H9 (cell line): Measurements from ENCODE around the gene CIB4. TPM values are rescaled to one million over a fixed set of nuclear protein-coding genes. Genes with fewer than 3 reads are reported as not detected.

ENCODE experiments used
- DNase-seq: peaks from one replicate; pipeline ENCODE4 v3.0.0-alpha.2; 2017
- H2AFZ ChIP-seq: one replicate; pipeline ENCODE4 v1.6.1; 2013; ENCODE audit warnings: mild to moderate bottlenecking, low read length, control low read depth, moderate library complexity
- H2AK5ac ChIP-seq: 2 replicates; pipeline ENCODE4 v1.6.1; 2013; ENCODE audit warnings: low read length, control low read depth, mixed read lengths; ENCODE audit not compliant: insufficient read length
- H2BK120ac ChIP-seq: one replicate; pipeline ENCODE4 v1.6.1; 2013; ENCODE audit warnings: low read depth, mild to moderate bottlenecking, low read length, control low read depth, inconsistent platforms; ENCODE audit not compliant: poor library complexity, severe bottlenecking
- H2BK12ac ChIP-seq: 2 replicates; pipeline ENCODE4 v1.6.1; 2013; ENCODE audit warnings: low read length, control low read depth, mixed read lengths, low read depth; ENCODE audit not compliant: insufficient read length
- H2BK15ac ChIP-seq: 2 replicates; pipeline ENCODE4 v1.6.1; 2013; ENCODE audit warnings: low read depth, low read length, control low read depth
- H2BK20ac ChIP-seq: one replicate; pipeline ENCODE4 v1.6.1; 2013; ENCODE audit warnings: low read depth, mild to moderate bottlenecking, low read length, control low read depth, inconsistent platforms; ENCODE audit not compliant: poor library complexity, severe bottlenecking
- H2BK5ac ChIP-seq: 2 replicates; pipeline ENCODE4 v1.6.1; 2013; ENCODE audit warnings: low read length, control low read depth, mixed read lengths; ENCODE audit not compliant: insufficient read length
- H3K14ac ChIP-seq: 2 replicates; pipeline ENCODE4 v1.6.1; 2013; ENCODE audit warnings: low read length, control low read depth; ENCODE audit not compliant: insufficient read depth
- H3K18ac ChIP-seq: 2 replicates; pipeline ENCODE4 v1.6.1; 2013; ENCODE audit warnings: low read depth, mild to moderate bottlenecking, mixed read lengths, low read length, control low read depth; ENCODE audit not compliant: insufficient read length
- H3K23ac ChIP-seq: 2 replicates; pipeline ENCODE4 v1.6.1; 2013; ENCODE audit warnings: low read length, control low read depth, mixed read lengths, low read depth; ENCODE audit not compliant: insufficient read length
- H3K23me2 ChIP-seq: 2 replicates; pipeline ENCODE4 v1.6.1; 2013; ENCODE audit warnings: low read depth, mild to moderate bottlenecking, mixed read lengths, low read length, control low read depth; ENCODE audit not compliant: insufficient read length, poor library complexity, severe bottlenecking
- H3K27ac ChIP-seq: 2 replicates; pipeline ENCODE4 v1.5.1; 2013; ENCODE audit warnings: low read length, control low read depth, mixed read lengths, low read depth; ENCODE audit not compliant: insufficient read length
- H3K27me3 ChIP-seq: 2 replicates; pipeline ENCODE4 v1.6.1; 2013; ENCODE audit warnings: low read length, control low read depth, inconsistent platforms; ENCODE audit not compliant: insufficient read depth
- H3K4ac ChIP-seq: 2 replicates; pipeline ENCODE4 v1.6.1; 2013; ENCODE audit warnings: low read depth, mild to moderate bottlenecking, control low read depth, inconsistent platforms, low read length, moderate library complexity
- H3K4me1 ChIP-seq: 2 replicates; pipeline ENCODE4 v1.6.1; 2013; ENCODE audit warnings: low read length, control low read depth, inconsistent platforms; ENCODE audit not compliant: insufficient read depth
- H3K4me2 ChIP-seq: 2 replicates; pipeline ENCODE4 v1.6.1; 2013; ENCODE audit warnings: low read length, control low read depth, mixed read lengths; ENCODE audit not compliant: insufficient read length, insufficient read depth
- H3K56ac ChIP-seq: 2 replicates; pipeline ENCODE4 v1.6.1; 2013; ENCODE audit warnings: low read depth, mild to moderate bottlenecking, mixed read lengths, low read length, control low read depth; ENCODE audit not compliant: insufficient read length
- H3K79me1 ChIP-seq: 2 replicates; pipeline ENCODE4 v1.6.1; 2013; ENCODE audit warnings: low read depth, mild to moderate bottlenecking, moderate library complexity, low read length, control low read depth, inconsistent platforms; ENCODE audit not compliant: insufficient read depth, poor library complexity, severe bottlenecking
- H3K79me2 ChIP-seq: 2 replicates; pipeline ENCODE4 v1.6.1; 2013; ENCODE audit warnings: low read length, control low read depth, inconsistent platforms; ENCODE audit not compliant: insufficient read depth
- H3K9ac ChIP-seq: 2 replicates; pipeline ENCODE4 v1.6.1; 2013; ENCODE audit warnings: low read length, control low read depth, mixed read lengths; ENCODE audit not compliant: insufficient read length; ENCODE audit errors: extremely low read depth
- H3K9me3 ChIP-seq: one replicate; pipeline ENCODE4 v1.6.1; 2013; ENCODE audit warnings: low read depth, low read length, inconsistent platforms; ENCODE audit not compliant: control insufficient read depth
- H3T11ph ChIP-seq: one replicate; pipeline ENCODE4 v1.6.1; 2013; ENCODE audit warnings: mild to moderate bottlenecking, low read length, control low read depth, inconsistent platforms
- H4K20me1 ChIP-seq: one replicate; pipeline ENCODE4 v1.6.1; 2013; ENCODE audit not compliant: control insufficient read depth, insufficient read length, insufficient read depth
- H4K5ac ChIP-seq: 2 replicates; pipeline ENCODE4 v1.6.1; 2013; ENCODE audit warnings: low read depth, mild to moderate bottlenecking, mixed read lengths, low read length, control low read depth; ENCODE audit not compliant: insufficient read length
- H4K8ac ChIP-seq: replicated peaks from 2 replicates; pipeline ENCODE4 v1.6.1; 2013; ENCODE audit warnings: low read length, control low read depth, mixed read lengths, low read depth; ENCODE audit not compliant: insufficient read length
- H4K91ac ChIP-seq: 2 replicates; pipeline ENCODE4 v1.6.1; 2013; ENCODE audit warnings: low read depth, mild to moderate bottlenecking, moderate library complexity, mixed read lengths, low read length, control low read depth; ENCODE audit not compliant: insufficient read length
- H3K27ac Mint-ChIP-seq, 3 experiments: 2 replicates in 2 of 3; 3 replicates in 1 of 3; pipeline ENCODE4 v1.8.0; 2020 to 2021; ENCODE audit warnings: mixed read lengths in 3 of 3, mild to moderate bottlenecking in 1 of 3, moderate library complexity in 1 of 3
- H3K27me3 Mint-ChIP-seq: 2 replicates; pipeline ENCODE4 v1.8.0; 2021; ENCODE audit warnings: low read depth, mild to moderate bottlenecking, moderate library complexity, mixed read lengths
- H3K36me3 Mint-ChIP-seq, 3 experiments: 2 replicates in 2 of 3; 3 replicates in 1 of 3; pipeline ENCODE4 v1.8.0; 2020 to 2021; ENCODE audit warnings: low read depth in 3 of 3, mixed read lengths in 3 of 3; ENCODE audit not compliant: insufficient read depth in 1 of 3
- H3K4me1 Mint-ChIP-seq, 2 experiments: 2 replicates each; pipeline ENCODE4 v1.8.0; 2020; ENCODE audit warnings: mixed read lengths in 2 of 2
- H3K4me3 Mint-ChIP-seq, 2 experiments: 2 replicates in 1 of 2; 3 replicates in 1 of 2; pipeline ENCODE4 v1.8.0; 2020 to 2021; ENCODE audit warnings: mild to moderate bottlenecking in 2 of 2, mixed read lengths in 2 of 2, moderate library complexity in 1 of 2
- H3K9me3 Mint-ChIP-seq, 2 experiments: 2 replicates in 1 of 2; 3 replicates in 1 of 2; pipeline ENCODE4 v1.8.0; 2020; ENCODE audit warnings: mild to moderate bottlenecking in 2 of 2, mixed read lengths in 2 of 2, moderate library complexity in 1 of 2
- WGBS: extraction: QIAGEN DNeasy Blood & Tissue Kit; methylation state at CpG from one replicate; pipeline ENCODE4 v1.1.7; 2013; ENCODE audit warnings: missing lambda C conversion rate, low lambda C conversion rate, mixed read lengths; ENCODE audit not compliant: insufficient read length; ENCODE audit errors: extremely low coverage; 5-methylcytosine and 5-hydroxymethylcytosine counted together
- total RNA-seq: library from RNA; stranded (reverse); gene quantifications from 2 replicates; pipeline ENCODE4 v1.2.1, GENCODE V29; 2021
- TF ChIP-seq, protein P1 (sequence below): fragments of 200-600 bp; sonication (generic); conservative IDR thresholded peaks from 3 replicates; pipeline ENCODE4 v1.8.0; 2021; ENCODE audit warnings: antibody characterized with exemption, mild to moderate bottlenecking

Gene CIB4
- total RNA-seq, 1 experiment from 2014 or later = not detected

DNA sequence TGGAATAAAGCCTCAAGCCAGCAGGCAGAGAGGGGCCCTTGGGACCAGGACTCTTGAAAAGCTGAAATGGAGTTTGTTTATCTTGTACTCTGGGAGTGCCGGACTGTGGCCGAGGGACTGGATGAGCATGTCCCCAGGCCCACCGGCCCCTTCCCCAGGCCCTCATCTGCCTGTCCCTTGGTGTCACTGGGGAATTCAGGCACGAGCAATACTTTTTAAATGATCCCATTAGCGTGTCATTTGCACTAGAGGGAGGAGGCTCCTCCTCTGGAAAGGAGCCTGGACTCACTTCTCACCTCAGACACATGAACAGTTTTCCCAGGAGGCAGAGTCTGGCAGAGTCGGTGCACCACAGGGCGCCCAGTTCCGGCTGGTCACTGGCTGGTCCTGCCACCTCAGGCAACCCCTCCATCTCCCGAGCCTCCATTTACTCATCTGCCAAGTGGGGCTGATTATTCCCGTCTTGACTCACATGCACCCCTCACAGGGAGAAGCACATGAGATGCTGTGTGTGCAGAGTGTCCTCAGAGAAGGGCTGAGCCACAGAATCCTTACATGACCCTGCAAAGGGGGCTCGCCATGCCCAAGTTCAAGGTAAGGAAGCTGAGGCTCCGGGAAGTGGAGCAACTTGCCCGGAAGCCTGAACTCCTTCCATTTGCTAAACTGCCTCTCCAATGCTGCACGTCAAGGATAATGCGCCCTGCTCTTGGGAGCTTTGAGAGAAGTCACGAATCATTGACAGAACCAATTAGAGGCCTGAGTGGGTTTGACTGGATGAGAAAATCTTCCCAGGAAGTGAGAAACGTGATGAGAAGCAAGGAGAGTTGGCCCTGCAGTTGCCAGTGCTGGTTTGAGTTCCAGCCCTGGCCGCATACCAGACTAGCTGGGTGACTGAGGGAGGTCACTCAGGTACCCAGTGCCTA lies 26.7 kb downstream of the CIB4 start:
- Histone ChIP-seq H4K5ac (no peak overlapping the region), H3K9ac (no peak overlapping the region), H3K4ac (no peak overlapping the region), H3K79me1 (no peaks in the 10 kb centered on the region), H2BK15ac (no peak overlapping the region), H3K27ac (no peak overlapping the region), H4K91ac (no peak overlapping the region), H3K18ac (no peak overlapping the region), H4K20me1 (no peaks in the 10 kb centered on the region), H3K4me1 (no peaks in the 10 kb centered on the region), H3K23me2 (no peaks in the 10 kb centered on the region), H3K56ac (no peak overlapping the region), H2BK20ac (no peak overlapping the region), H3K9me3 (no peaks in the 10 kb centered on the region), H3K27me3 (no peaks in the 10 kb centered on the region), H3K4me2 (no peak overlapping the region), H3K14ac (no peak overlapping the region), H4K8ac (no peak overlapping the region), H2AK5ac (no peak overlapping the region), H2BK120ac (no peak overlapping the region), H3K23ac (no peak overlapping the region), H2BK5ac (no peak overlapping the region), H2BK12ac (no peak overlapping the region), H3T11ph (no peak overlapping the region), H3K79me2 (no peaks in the 10 kb centered on the region), H2AFZ (no peak overlapping the region)
- Mint-ChIP-seq H3K36me3 (no peaks in the 10 kb centered on the region), H3K27ac (no peak overlapping the region; a peak in 1 of 7 replicates), H3K9me3 (no peaks in the 10 kb centered on the region; a peak in 1 of 5 replicates), H3K4me3 (no peak overlapping the region), H3K4me1 (peaks cover 25 to 45% of the 10 kb centered on the region in 2 experiments), H3K27me3 (peaks cover 51% of the 10 kb centered on the region)
- no CpG with 5 or more reads among the region's 18 CpGs for WGBS
- TF ChIP-seq, protein P1, sequence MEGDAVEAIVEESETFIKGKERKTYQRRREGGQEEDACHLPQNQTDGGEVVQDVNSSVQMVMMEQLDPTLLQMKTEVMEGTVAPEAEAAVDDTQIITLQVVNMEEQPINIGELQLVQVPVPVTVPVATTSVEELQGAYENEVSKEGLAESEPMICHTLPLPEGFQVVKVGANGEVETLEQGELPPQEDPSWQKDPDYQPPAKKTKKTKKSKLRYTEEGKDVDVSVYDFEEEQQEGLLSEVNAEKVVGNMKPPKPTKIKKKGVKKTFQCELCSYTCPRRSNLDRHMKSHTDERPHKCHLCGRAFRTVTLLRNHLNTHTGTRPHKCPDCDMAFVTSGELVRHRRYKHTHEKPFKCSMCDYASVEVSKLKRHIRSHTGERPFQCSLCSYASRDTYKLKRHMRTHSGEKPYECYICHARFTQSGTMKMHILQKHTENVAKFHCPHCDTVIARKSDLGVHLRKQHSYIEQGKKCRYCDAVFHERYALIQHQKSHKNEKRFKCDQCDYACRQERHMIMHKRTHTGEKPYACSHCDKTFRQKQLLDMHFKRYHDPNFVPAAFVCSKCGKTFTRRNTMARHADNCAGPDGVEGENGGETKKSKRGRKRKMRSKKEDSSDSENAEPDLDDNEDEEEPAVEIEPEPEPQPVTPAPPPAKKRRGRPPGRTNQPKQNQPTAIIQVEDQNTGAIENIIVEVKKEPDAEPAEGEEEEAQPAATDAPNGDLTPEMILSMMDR = no peak
- no peak for DNase-seq
